ENCODE data around the gene IPMK.

The IPMK gene

DNA sequence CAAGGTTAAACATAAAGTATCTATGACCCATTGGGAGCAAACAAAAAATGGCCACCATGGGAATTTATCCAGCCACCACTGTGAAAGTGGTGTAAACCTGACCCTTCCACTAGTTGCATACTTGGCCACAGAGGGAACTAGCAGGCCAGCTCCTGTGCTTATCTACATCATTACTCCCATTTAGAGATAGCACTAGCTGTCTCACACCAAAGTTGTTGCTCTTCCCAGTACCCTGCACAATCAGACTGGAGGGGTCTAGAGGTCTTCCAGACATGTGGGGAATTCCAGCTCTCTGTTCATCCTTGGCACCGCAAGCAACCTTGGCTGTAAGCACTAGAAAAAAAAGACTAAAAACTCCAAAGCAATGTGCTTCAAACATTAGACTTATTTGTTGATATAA lies 113.9 kb downstream of the IPMK start:
- no peak for DNase-seq (ENCODE audit: low spot score)

DNA sequence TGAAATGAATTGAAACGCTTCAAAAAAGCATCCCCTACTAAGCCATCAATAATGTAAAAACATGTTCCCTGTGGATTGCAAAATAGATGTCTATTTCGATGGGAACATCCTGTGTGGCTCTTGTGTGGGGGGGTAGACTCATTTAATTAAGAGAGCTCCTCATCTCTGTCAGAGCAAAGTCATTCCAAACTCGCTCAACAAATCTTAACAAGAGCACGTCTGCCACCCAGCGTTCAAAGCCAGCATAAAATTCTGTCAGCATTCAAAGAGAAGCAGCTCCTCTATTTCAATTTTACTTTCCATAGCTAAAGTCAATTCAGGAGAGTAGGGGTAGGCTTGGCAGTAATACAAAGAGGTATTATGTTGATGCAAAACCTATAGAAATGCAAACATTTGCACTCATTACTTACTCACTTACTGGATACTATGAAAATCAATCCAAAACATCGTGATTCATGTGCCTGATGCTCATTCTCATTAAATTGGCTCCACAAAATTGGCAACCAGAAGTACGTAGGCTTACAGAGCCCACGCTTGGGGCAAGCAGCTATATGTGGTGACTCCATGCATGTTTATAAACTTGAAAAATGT lies 114.9 kb downstream of the IPMK start:
- peak; percentile 67 for DNase-seq (ENCODE audit: low spot score)

GRCh38 chr10:58150290-58150689 lies 117.4 kb downstream of the IPMK start:
- no peak for DNase-seq (ENCODE audit: low spot score)

- DNase-seq (ENCODE audit: low spot score) = no peak
These were observed 123.8 kb downstream of the IPMK start for GRCh38 chr10:58143944-58144343.

Data from NAMALWA (cell line).